SK-N-SH treated with all-trans-retinoic acid at 6 μM for 48 hours (cell line): ENCODE data around the gene BRD3.

ENCODE experiments used
- ATAC-seq: fragments of 200-7000 bp; cut with Tn5 transposase; 3 replicates; pipeline ENCODE4 v1.9.1; 2020; ENCODE audit warnings: mild to moderate bottlenecking, moderate library complexity
- ARNTL ChIP-seq: fragments of 450-650 bp; formaldehyde crosslinking; IDR thresholded peaks from 2 replicates; pipeline ENCODE4 v1.5.0; 2020; ENCODE audit warnings: low read depth, mild to moderate bottlenecking, moderate library complexity, borderline replicate concordance
- BACH2 ChIP-seq: fragments of 250-450 bp; sonication (Bioruptor Pico); IDR thresholded peaks from 2 replicates; pipeline ENCODE4 v1.9.0; 2021; ENCODE audit warnings: mild to moderate bottlenecking, borderline replicate concordance
- CREB5 ChIP-seq: fragments of 250-450 bp; sonication (Bioruptor Pico); IDR thresholded peaks from 2 replicates; pipeline ENCODE4 v1.5.1; 2020; ENCODE audit warnings: low read depth, mild to moderate bottlenecking, moderate library complexity
- CSDC2 ChIP-seq: fragments of 250-450 bp; sonication (Bioruptor Pico); IDR thresholded peaks from 2 replicates; pipeline ENCODE4 v1.5.0; 2020; ENCODE audit warnings: mild to moderate bottlenecking, moderate library complexity
- CSRNP3 ChIP-seq: fragments of 250-450 bp; sonication (Bioruptor Pico); IDR thresholded peaks from 2 replicates; pipeline ENCODE4 v1.5.1; 2021; ENCODE audit warnings: mild to moderate bottlenecking, moderate library complexity
- ESRRG ChIP-seq: fragments of 250-450 bp; sonication (Bioruptor Pico); IDR thresholded peaks from 2 replicates; pipeline ENCODE4 v1.6.1; 2021; ENCODE audit warnings: mild to moderate bottlenecking
- GLIS3 ChIP-seq: fragments of 250-450 bp; sonication (Bioruptor Pico); IDR thresholded peaks from 2 replicates; pipeline ENCODE4 v1.5.0; 2020; ENCODE audit warnings: mild to moderate bottlenecking, moderate library complexity
- ISL1 ChIP-seq: fragments of 250-450 bp; sonication (Bioruptor Pico); IDR thresholded peaks from 2 replicates; pipeline ENCODE4 v2.1.2; 2022; ENCODE audit warnings: mild to moderate bottlenecking, moderate library complexity
- OSR1 ChIP-seq: fragments of 250-450 bp; sonication (Bioruptor Pico); IDR thresholded peaks from 2 replicates; pipeline ENCODE4 v1.8.0; 2022; ENCODE audit warnings: moderate library complexity, mild to moderate bottlenecking, inconsistent platforms
- PATZ1 ChIP-seq: fragments of 250-450 bp; sonication (Bioruptor Pico); IDR thresholded peaks from 2 replicates; pipeline ENCODE4 v1.8.0; 2020; ENCODE audit warnings: mild to moderate bottlenecking, moderate library complexity, borderline replicate concordance
- POU6F1 ChIP-seq: fragments of 250-450 bp; sonication (Bioruptor Pico); IDR thresholded peaks from 2 replicates; pipeline ENCODE4 v1.8.0; 2021; ENCODE audit warnings: low read depth, mild to moderate bottlenecking, moderate library complexity, borderline replicate concordance
- PPARA ChIP-seq: fragments of 250-450 bp; sonication (Bioruptor Pico); IDR thresholded peaks from 2 replicates; pipeline ENCODE4 v1.5.0; 2020; ENCODE audit warnings: mild to moderate bottlenecking, borderline replicate concordance
- RARB ChIP-seq: fragments of 250-450 bp; sonication (Bioruptor Pico); IDR thresholded peaks from 2 replicates; pipeline ENCODE4 v1.8.0; 2021; ENCODE audit warnings: mild to moderate bottlenecking, moderate library complexity
- SNAI2 ChIP-seq: fragments of 250-450 bp; sonication (Bioruptor Pico); IDR thresholded peaks from 2 replicates; pipeline ENCODE4 v1.5.0; 2020; ENCODE audit warnings: mild to moderate bottlenecking, moderate library complexity
- TOX ChIP-seq: fragments of 250-450 bp; sonication (Bioruptor Pico); IDR thresholded peaks from 2 replicates; pipeline ENCODE4 v1.8.0; 2021; ENCODE audit warnings: mild to moderate bottlenecking, moderate library complexity, borderline replicate concordance
- ZC3H10 ChIP-seq: fragments of 250-450 bp; sonication (Bioruptor Pico); IDR thresholded peaks from 2 replicates; pipeline ENCODE4 v1.5.1; 2021; ENCODE audit warnings: mild to moderate bottlenecking, moderate library complexity
- ZFP3 ChIP-seq: fragments of 250-450 bp; sonication (Bioruptor Pico); IDR thresholded peaks from 2 replicates; pipeline ENCODE4 v1.5.0; 2020; ENCODE audit warnings: mild to moderate bottlenecking, moderate library complexity
- ZFP30 ChIP-seq: fragments of 450-650 bp; formaldehyde crosslinking; IDR thresholded peaks from 2 replicates; pipeline ENCODE4 v1.5.0; 2022; ENCODE audit warnings: mild to moderate bottlenecking, moderate library complexity
- ZNF70 ChIP-seq: fragments of 450-650 bp; formaldehyde crosslinking; IDR thresholded peaks from 2 replicates; pipeline ENCODE4 v1.5.0; 2020; ENCODE audit warnings: mild to moderate bottlenecking, moderate library complexity

Gene BRD3

GRCh38 chr9:134030821-134031470 lies 36.9 kb downstream of the BRD3 start:
- TF ChIP-seq ARNTL (CRISPR knock-in tag) (no peak), RARB (no peak), ZFP30 (CRISPR knock-in tag) (no peak), PATZ1 (CRISPR knock-in tag) (no peak), CSRNP3 (CRISPR knock-in tag) (no peak), BACH2 (CRISPR knock-in tag) (no peak), CREB5 (CRISPR knock-in tag) (no peak), PPARA (CRISPR knock-in tag) (no peak), ISL1 (CRISPR knock-in tag) (no peak), ZNF70 (CRISPR knock-in tag) (no peak), ESRRG (CRISPR knock-in tag) (no peak), TOX (CRISPR knock-in tag) (no peak), SNAI2 (no peak), CSDC2 (CRISPR knock-in tag) (no peak)
- ATAC-seq = no peak

GRCh38 chr9:134029248-134030226 lies 38.3 kb downstream of the BRD3 start:
- ATAC-seq = no peak
- no peak for TF ChIP-seq RARB
- TF ChIP-seq ZFP30 (CRISPR knock-in tag) = no peak
- TF ChIP-seq PATZ1 (CRISPR knock-in tag) = no peak
- TF ChIP-seq GLIS3 (CRISPR knock-in tag) = no peak

- ATAC-seq = no peak
- no peak for TF ChIP-seq BACH2 (CRISPR knock-in tag)
- TF ChIP-seq CSDC2 (CRISPR knock-in tag) = no peak
- no peak for TF ChIP-seq SNAI2
These were observed 39.1 kb downstream of the BRD3 start for GRCh38 chr9:134028575-134029247.

GRCh38 chr9:134028076-134028475 lies 39.8 kb downstream of the BRD3 start:
- no peak for TF ChIP-seq ZFP3 (CRISPR knock-in tag)
- TF ChIP-seq ZNF70 (CRISPR knock-in tag) = no peak
- TF ChIP-seq POU6F1 (CRISPR knock-in tag) = no peak
- no peak for TF ChIP-seq ARNTL (CRISPR knock-in tag)
- no peak for TF ChIP-seq CSDC2 (CRISPR knock-in tag)
- TF ChIP-seq GLIS3 (CRISPR knock-in tag) = no peak
- TF ChIP-seq PATZ1 (CRISPR knock-in tag) = no peak
- TF ChIP-seq OSR1 = no peak
- TF ChIP-seq SNAI2 = no peak
- TF ChIP-seq ISL1 (CRISPR knock-in tag) = no peak
- TF ChIP-seq CREB5 (CRISPR knock-in tag) = no peak
- no peak for TF ChIP-seq ZFP30 (CRISPR knock-in tag)
- no peak for TF ChIP-seq TOX (CRISPR knock-in tag)
- TF ChIP-seq ZC3H10 (CRISPR knock-in tag) = no peak
- ATAC-seq = no peak
